ENCODE data around the gene GTPBP3.
A peak's percentile ranks its signal among the peaks of the same experiment; 100 is the strongest.

The GTPBP3 gene

GRCh38 chr19:17338433-17339078 lies 1.2 kb downstream of the GTPBP3 start:
- in situ Hi-C loops (cut with HindIII; ENCODE audit: low pct_ligation_motif_present, low pct_unique_long_range_greater_than_20kb, low sequenced_read_pairs): no loop called here
- no peak for DNase-seq

- no peak for DNase-seq
- in situ Hi-C loops (cut with HindIII; ENCODE audit: low pct_ligation_motif_present, low pct_unique_long_range_greater_than_20kb, low sequenced_read_pairs): no loop called here
Measured at GRCh38 chr19:17339088-17339741, 1.9 kb downstream of the GTPBP3 start.

- no peak for DNase-seq
- in situ Hi-C loops (cut with HindIII; ENCODE audit: low pct_ligation_motif_present, low pct_unique_long_range_greater_than_20kb, low sequenced_read_pairs): no loop called here
Measured at GRCh38 chr19:17340302-17340870, 3.0 kb downstream of the GTPBP3 start.

GRCh38 chr19:17340871-17341357 lies 3.6 kb downstream of the GTPBP3 start:
- no peak for DNase-seq
- in situ Hi-C loops (cut with HindIII; ENCODE audit: low pct_ligation_motif_present, low pct_unique_long_range_greater_than_20kb, low sequenced_read_pairs): no loop called here

- in situ Hi-C loops (cut with HindIII; ENCODE audit: low pct_ligation_motif_present, low pct_unique_long_range_greater_than_20kb, low sequenced_read_pairs): no loop called here
- DNase-seq: no peak
Measured at GRCh38 chr19:17341386-17341785, 4.0 kb downstream of the GTPBP3 start.

GRCh38 chr19:17341845-17342244 lies 4.5 kb downstream of the GTPBP3 start:
- no peak for DNase-seq
- in situ Hi-C loops (cut with HindIII; ENCODE audit: low pct_ligation_motif_present, low pct_unique_long_range_greater_than_20kb, low sequenced_read_pairs): no loop called here

GRCh38 chr19:17346109-17346671 lies 8.8 kb downstream of the GTPBP3 start:
- in situ Hi-C loops (cut with HindIII; ENCODE audit: low pct_ligation_motif_present, low pct_unique_long_range_greater_than_20kb, low sequenced_read_pairs): no loop called here
- peak; percentile 62 for DNase-seq

GRCh38 chr19:17347361-17347760 lies 10.0 kb downstream of the GTPBP3 start:
- no peak for DNase-seq
- in situ Hi-C loops (cut with HindIII; ENCODE audit: low pct_ligation_motif_present, low pct_unique_long_range_greater_than_20kb, low sequenced_read_pairs): no loop called here

GRCh38 chr19:17347877-17348276 lies 10.5 kb downstream of the GTPBP3 start:
- in situ Hi-C loops (cut with HindIII; ENCODE audit: low pct_ligation_motif_present, low pct_unique_long_range_greater_than_20kb, low sequenced_read_pairs): no loop called here
- DNase-seq: no peak

GRCh38 chr19:17348700-17349099 lies 11.3 kb downstream of the GTPBP3 start:
- in situ Hi-C loops (cut with HindIII; ENCODE audit: low pct_ligation_motif_present, low pct_unique_long_range_greater_than_20kb, low sequenced_read_pairs): no loop called here
- DNase-seq: peak; percentile 52

- DNase-seq: no peak
- in situ Hi-C loops (cut with HindIII; ENCODE audit: low pct_ligation_motif_present, low pct_unique_long_range_greater_than_20kb, low sequenced_read_pairs): no loop called here
Measured at GRCh38 chr19:17351815-17352435, 14.6 kb downstream of the GTPBP3 start.

- DNase-seq: no peak
- in situ Hi-C loops (cut with HindIII; ENCODE audit: low pct_ligation_motif_present, low pct_unique_long_range_greater_than_20kb, low sequenced_read_pairs): no loop called here
Measured at GRCh38 chr19:17352608-17353280, 15.4 kb downstream of the GTPBP3 start.

GRCh38 chr19:17353386-17353785 lies 16.0 kb downstream of the GTPBP3 start:
- in situ Hi-C loops (cut with HindIII; ENCODE audit: low pct_ligation_motif_present, low pct_unique_long_range_greater_than_20kb, low sequenced_read_pairs): no loop called here
- no peak for DNase-seq

- in situ Hi-C loops (cut with HindIII; ENCODE audit: low pct_ligation_motif_present, low pct_unique_long_range_greater_than_20kb, low sequenced_read_pairs): no loop called here
Measured at GRCh38 chr19:17357078-17357666, 19.8 kb downstream of the GTPBP3 start.

GRCh38 chr19:17357724-17358123 lies 20.4 kb downstream of the GTPBP3 start:
- DNase-seq: no peak
- in situ Hi-C loops (cut with HindIII; ENCODE audit: low pct_ligation_motif_present, low pct_unique_long_range_greater_than_20kb, low sequenced_read_pairs): no loop called here

More at GRCh38 chr19:17357078-17357666, 19.8 kb downstream of the GTPBP3 start:
- DNase-seq: no peak

- in situ Hi-C loops (cut with HindIII; ENCODE audit: low pct_ligation_motif_present, low pct_unique_long_range_greater_than_20kb, low sequenced_read_pairs): no loop called here
- DNase-seq: no peak
Measured at GRCh38 chr19:17358395-17358794, 21.0 kb downstream of the GTPBP3 start.

- in situ Hi-C loops (cut with HindIII; ENCODE audit: low pct_ligation_motif_present, low pct_unique_long_range_greater_than_20kb, low sequenced_read_pairs): no loop called here
Measured at GRCh38 chr19:17359905-17360800, 22.8 kb downstream of the GTPBP3 start.

More at GRCh38 chr19:17359905-17360800, 22.8 kb downstream of the GTPBP3 start:
- no peak for DNase-seq

All from ACHN (cell line).